ENCODE data around the gene TMEM167B.

GRCh38 chr1:109090196-109091077 is at the start of gene TMEM167B:
- TF ChIP-seq CTCF (IDR thresholded peaks at IDR 0.05; ENCODE audit: low read depth, low read length, poor library complexity, severe bottlenecking) (no peak), EZH2phosphoT487 (IDR thresholded peaks at IDR 0.05; ENCODE audit: borderline replicate concordance, low read length) (no peak)

Measured in DOHH2 (cell line).